GM12872 (cell line): Measurements from ENCODE around the gene NGDN.

ENCODE experiments used
- TF ChIP-seq, protein P1 (sequence below): IDR thresholded peaks from 3 replicates; pipeline ENCODE4 v1.5.1; 2011; ENCODE audit warnings: low read depth, mild to moderate bottlenecking, low read length, moderate library complexity; ENCODE audit not compliant: insufficient read depth

NGDN gene

DNA sequence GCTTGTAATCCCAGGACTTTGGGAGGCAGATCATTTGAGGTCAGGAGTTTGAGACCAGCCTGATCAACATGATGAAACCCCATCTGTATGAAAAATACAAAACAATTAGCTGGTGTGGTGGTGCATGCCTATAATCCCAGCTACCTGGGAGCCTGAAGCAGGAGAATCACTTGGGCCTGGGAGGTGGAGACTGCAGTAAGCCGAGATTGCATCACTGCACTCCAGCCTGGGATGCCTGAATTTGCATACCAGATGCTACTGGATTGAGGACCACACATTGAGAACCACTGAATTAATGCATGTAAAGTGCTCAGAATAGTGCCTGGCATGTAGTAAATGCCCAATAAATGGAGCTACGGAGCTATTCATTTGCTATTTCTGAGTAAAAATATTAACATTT lies 19.1 kb upstream of the NGDN start:
- TF ChIP-seq, protein P1, sequence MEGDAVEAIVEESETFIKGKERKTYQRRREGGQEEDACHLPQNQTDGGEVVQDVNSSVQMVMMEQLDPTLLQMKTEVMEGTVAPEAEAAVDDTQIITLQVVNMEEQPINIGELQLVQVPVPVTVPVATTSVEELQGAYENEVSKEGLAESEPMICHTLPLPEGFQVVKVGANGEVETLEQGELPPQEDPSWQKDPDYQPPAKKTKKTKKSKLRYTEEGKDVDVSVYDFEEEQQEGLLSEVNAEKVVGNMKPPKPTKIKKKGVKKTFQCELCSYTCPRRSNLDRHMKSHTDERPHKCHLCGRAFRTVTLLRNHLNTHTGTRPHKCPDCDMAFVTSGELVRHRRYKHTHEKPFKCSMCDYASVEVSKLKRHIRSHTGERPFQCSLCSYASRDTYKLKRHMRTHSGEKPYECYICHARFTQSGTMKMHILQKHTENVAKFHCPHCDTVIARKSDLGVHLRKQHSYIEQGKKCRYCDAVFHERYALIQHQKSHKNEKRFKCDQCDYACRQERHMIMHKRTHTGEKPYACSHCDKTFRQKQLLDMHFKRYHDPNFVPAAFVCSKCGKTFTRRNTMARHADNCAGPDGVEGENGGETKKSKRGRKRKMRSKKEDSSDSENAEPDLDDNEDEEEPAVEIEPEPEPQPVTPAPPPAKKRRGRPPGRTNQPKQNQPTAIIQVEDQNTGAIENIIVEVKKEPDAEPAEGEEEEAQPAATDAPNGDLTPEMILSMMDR = no peak

DNA sequence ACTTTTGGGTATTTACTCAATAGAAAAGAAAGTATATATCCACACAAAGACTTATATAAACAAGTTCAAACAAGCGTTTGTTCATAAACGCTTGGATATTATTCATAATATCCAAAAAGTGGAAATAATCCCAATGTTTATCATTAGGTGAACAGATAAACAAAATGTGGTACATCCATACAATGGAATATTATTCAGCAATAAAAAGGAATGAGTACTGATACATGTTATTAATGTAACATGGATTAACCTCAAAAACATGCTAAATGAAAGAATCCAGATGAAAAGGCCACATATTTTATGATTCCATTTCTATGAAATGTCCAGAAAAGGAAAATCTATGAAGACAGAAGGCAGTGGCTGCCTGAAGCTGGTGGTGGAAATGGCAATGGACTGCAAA lies 17.3 kb upstream of the NGDN start:
- TF ChIP-seq, protein P1 = no peak

DNA sequence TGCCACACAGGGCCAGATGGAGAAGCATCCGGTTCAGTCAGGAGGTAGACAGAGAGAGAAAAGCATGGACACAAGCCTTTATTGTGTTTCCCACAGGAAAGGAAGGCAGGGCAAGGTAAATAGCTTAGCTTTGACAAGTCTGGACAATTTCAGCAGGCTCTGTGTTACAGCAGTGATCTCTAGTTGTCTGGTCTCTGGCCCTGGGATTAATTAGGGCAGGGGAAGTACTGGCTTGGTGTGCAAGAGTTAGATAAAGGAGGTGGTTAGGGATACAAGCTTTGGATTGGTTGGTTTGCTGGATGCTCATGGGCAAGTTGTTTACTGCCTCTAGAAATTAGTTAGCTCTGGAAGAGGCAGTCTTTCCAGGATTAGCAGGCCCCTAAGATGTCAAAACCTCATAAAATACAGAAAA lies 15.1 kb upstream of the NGDN start:
- TF ChIP-seq, protein P1 = no peak

DNA sequence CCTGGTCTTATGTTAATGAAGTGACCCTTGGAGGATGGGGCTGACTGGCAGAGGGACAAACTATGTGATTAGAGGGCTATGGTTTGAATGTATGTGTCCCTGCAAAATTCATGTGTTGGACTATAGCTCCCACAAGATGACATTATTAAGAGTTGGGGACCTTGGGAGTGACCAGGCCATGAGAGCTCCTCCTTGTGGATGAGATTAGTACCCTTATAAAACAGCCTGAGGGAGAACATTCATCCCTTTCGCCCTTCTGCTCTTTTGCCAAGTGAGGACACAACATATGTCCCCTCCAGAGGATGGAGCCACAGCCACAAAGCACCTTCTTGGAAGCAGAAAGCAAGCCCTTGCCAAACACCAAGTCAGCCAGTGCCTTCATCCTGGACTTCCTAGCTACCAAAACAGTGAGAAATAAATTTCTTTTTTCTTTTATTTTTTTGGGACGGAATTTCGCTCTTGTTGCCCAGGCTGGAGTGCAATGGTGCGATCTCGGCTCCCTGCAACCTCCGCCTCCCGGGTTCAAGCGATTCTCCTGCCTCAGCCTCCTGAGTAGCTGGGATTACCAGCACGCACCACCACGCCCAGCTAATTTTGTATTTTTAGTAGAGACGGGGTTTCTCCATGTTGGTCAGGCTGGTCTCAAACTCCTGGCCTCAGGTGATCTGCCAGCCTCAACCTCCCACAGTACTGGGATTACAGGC lies 12.5 kb upstream of the NGDN start:
- TF ChIP-seq, protein P1 = peak; percentile 30; the same call in 1 of the 3 replicates

DNA sequence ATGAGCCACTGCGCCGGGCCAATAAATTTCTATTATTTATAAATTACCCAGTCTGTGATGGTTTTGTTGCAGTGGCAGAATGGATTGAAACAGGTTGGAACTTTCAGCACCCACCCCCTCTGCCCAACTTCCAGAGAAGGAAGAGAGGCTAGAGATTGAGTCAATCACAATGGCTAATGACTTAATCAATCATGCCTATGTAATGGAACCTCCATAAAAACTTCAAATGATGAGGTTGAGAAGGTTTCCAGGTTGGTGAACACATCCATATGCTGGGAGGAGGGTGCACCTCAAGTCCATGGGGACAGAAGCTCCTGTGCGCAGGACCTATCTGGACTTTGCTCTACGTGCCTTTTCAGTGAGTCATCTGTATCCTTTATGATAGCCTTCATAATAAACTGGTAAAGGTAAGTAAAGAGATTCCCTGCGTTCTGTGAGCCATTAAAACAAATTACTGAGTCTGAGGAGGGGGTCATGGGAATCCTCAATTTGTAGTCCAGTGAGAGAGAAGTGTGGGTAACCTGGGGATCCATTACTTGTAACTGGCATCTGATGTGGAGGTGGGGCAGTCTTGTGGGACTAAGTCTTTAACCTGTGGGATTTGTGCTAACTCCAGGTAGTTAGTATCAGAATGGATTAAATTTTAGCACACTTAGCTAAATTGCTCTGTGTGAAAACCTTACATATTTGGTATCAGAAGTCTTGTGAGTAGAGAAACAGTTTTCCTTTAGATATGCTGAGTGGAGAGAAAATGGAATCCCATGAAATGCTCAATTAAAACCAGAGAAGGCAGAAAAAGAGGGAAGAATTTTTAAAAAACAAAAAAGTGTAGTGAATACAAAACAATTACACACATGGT lies 11.7 kb upstream of the NGDN start:
- TF ChIP-seq, protein P1 = no peak

DNA sequence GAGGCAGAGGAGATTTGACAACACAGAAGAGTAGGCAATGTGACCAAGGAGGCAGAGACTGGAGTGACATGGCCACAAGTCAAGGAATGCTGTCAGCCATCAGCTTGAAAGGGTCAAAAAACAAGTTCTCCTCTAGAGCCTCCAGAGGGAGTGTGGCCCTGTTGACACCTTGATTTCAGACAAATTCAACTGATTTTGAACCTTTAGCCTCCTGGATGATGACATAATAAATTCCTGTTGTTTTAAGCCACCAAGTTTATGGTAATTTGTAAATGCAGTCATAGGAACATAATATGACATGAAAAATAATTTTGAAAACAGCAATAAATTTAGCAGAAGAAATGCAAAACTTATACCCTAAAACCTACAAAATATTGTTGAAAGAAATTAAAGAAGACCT lies 8.5 kb upstream of the NGDN start:
- TF ChIP-seq, protein P1 = 0 out of 3 replicates have a peak, but pooled peaks have one; percentile 15

DNA sequence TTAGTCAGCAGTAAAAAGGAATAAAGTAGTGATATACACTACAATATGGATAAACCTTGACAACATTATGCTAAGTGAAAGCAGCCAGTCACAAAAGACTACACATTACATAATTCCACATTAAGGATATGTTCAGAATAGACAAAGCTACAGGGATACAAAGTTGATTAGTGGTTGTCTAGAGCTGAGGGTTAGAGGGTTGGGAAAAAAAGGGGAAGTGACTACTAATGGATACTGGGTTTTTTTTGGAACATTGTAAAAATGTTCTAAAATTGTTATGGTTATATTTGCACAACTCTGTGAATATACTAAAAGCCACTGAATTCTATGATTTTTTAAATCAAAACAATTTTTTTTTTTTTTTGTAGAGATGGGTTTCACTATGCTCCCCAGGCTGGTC lies 4.8 kb upstream of the NGDN start:
- TF ChIP-seq, protein P1 = no peak
